Activated naive CD8-positive, alpha-beta T cell treated with anti-CD3 and anti-CD28 coated beads for 36 hours (primary cell): Measurements from ENCODE around the gene LVRN. TPM values are rescaled to one million over a fixed set of nuclear protein-coding genes. Genes with fewer than 3 reads are reported as not detected.
"Not testable (repeated sequence)": the region's sequence is repeated elsewhere in the genome, so short reads cannot be mapped to it uniquely, and the experiment has no call there.

Experiments used
- DNase-seq: peaks from one replicate; pipeline ENCODE4 v3.0.0; 2021
- H3K27ac Mint-ChIP-seq: one replicate; pipeline ENCODE4 v1.8.0; 2022; ENCODE audit warnings: mild to moderate bottlenecking, moderate library complexity, mixed read lengths
- H3K27me3 Mint-ChIP-seq: one replicate; pipeline ENCODE4 v1.8.0; 2022; ENCODE audit warnings: mild to moderate bottlenecking, mixed read lengths
- H3K36me3 Mint-ChIP-seq: one replicate; pipeline ENCODE4 v1.8.0; 2021; ENCODE audit warnings: mild to moderate bottlenecking, mixed read lengths
- H3K4me1 Mint-ChIP-seq: one replicate; pipeline ENCODE4 v1.8.0; 2021; ENCODE audit warnings: mixed read lengths
- H3K4me3 Mint-ChIP-seq: one replicate; pipeline ENCODE4 v1.8.0; 2022; ENCODE audit warnings: mild to moderate bottlenecking, moderate library complexity, mixed read lengths
- H3K9me3 Mint-ChIP-seq: one replicate; pipeline ENCODE4 v1.8.0; 2022; ENCODE audit warnings: mixed read lengths
- total RNA-seq, 2 experiments: library from RNA; stranded (reverse); gene quantifications; one replicate each; pipeline ENCODE4 v1.2.3, GENCODE V29; 2021

Gene LVRN, protein sequence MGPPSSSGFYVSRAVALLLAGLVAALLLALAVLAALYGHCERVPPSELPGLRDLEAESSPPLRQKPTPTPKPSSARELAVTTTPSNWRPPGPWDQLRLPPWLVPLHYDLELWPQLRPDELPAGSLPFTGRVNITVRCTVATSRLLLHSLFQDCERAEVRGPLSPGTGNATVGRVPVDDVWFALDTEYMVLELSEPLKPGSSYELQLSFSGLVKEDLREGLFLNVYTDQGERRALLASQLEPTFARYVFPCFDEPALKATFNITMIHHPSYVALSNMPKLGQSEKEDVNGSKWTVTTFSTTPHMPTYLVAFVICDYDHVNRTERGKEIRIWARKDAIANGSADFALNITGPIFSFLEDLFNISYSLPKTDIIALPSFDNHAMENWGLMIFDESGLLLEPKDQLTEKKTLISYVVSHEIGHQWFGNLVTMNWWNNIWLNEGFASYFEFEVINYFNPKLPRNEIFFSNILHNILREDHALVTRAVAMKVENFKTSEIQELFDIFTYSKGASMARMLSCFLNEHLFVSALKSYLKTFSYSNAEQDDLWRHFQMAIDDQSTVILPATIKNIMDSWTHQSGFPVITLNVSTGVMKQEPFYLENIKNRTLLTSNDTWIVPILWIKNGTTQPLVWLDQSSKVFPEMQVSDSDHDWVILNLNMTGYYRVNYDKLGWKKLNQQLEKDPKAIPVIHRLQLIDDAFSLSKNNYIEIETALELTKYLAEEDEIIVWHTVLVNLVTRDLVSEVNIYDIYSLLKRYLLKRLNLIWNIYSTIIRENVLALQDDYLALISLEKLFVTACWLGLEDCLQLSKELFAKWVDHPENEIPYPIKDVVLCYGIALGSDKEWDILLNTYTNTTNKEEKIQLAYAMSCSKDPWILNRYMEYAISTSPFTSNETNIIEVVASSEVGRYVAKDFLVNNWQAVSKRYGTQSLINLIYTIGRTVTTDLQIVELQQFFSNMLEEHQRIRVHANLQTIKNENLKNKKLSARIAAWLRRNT
- not detected for total RNA-seq

DNA sequence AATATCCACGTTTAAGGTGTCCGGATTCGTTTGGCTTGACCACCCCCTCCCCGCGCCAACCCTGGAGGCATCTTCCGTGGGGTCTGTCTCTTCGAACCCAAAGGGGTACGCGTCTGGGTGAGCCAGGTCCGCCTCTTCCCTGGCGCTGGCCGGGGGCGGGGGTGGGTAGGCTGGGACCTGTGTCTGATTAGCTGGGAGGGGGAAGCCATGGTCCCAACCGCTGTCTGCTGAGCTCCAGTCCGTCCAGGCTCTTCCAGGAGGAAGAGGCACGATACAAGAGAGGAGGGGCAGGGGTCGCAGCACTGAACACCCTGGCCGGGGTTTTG, at the start of gene LVRN:
LVRN (plus strand) TSS at position 237 of the 326 bp plus-strand sequence. CDS start 143 bp downstream, outside the sequence.
- Mint-ChIP-seq H3K4me3 (peak within 1 kb of the TSS; percentile 1), H3K9me3 (no peaks in the 10 kb centered on the region), H3K27ac (no peak within 1 kb of the TSS), H3K27me3 (peaks cover 69% of the 10 kb centered on the region), H3K4me1 (peaks cover 9% of the 10 kb centered on the region), H3K36me3 (peaks cover 2% of the 10 kb centered on the region)
- DNase-seq: no peak

DNA sequence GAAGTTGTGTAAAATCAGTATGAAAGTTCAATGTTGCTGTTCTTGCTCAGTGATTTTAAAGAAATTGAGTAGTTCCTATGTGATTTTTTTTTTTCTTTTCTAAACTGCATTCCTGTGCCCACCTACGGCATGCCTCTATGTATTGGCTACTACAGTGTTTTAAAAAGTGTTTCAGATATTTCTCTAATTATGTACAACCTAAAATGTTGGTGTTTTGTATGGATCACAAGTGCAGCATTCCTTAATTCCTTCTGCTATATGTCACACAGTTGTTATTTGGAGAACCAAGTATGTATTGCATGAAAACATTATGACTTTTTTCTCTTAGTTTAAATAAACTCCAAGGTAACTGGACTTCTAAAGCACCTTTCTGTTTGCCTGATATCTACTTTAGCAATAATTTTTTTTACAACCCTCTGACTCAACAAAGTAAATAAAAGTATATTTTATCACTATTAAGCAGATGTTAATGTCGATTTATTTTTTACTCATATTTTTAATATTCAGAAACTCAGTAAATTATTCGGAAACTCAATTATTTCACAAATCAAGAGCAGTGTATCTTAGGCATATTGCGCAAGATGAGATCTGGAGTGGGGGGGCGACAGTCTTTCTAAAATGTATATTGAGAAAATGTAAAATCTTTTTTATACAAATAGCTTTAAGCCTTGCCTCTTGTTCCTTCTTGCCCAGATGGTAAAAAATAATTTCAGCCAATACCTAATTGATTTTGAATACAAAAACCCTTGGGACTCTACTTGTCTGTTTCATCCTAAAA, 48.5 kb upstream of the LVRN start:
- H3K36me3 Mint-ChIP-seq, H3K27me3 Mint-ChIP-seq, DNase-seq, H3K9me3 Mint-ChIP-seq, H3K4me3 Mint-ChIP-seq, H3K27ac Mint-ChIP-seq, H3K4me1 Mint-ChIP-seq: not testable (repeated sequence)

DNA sequence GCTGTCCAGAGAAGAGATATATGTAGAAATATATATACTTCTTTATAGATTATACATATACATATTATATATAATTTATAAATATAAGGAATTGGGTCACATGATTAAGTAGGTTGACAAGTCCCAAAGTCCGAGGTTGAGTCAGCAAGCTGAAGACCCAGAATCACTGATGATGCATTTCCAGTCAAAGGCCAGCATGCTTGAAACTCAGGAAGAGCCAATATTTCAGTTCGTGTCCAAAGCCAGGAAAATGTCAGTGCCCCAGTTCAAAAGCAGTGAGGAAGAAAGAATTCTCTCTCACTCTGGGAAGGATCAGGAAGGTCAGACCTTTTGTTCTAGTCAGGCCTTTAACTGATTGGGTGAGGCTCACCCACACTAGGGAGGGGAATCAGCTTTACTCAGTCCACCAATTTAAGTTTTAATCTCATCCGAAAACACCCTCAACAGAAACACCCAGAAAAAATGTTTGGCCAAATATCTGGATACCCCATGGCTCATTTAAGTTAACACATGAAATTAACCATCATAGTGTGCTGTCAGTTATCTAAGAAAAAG, 42.0 kb upstream of the LVRN start:
- DNase-seq: no peak
- Mint-ChIP-seq H3K36me3 (peaks cover 3% of the 10 kb centered on the region), H3K27me3 (no peaks in the 10 kb centered on the region), H3K9me3 (no peaks in the 10 kb centered on the region), H3K4me1 (no peaks in the 10 kb centered on the region), H3K4me3 (no peak overlapping the region), H3K27ac (no peak overlapping the region)

DNA sequence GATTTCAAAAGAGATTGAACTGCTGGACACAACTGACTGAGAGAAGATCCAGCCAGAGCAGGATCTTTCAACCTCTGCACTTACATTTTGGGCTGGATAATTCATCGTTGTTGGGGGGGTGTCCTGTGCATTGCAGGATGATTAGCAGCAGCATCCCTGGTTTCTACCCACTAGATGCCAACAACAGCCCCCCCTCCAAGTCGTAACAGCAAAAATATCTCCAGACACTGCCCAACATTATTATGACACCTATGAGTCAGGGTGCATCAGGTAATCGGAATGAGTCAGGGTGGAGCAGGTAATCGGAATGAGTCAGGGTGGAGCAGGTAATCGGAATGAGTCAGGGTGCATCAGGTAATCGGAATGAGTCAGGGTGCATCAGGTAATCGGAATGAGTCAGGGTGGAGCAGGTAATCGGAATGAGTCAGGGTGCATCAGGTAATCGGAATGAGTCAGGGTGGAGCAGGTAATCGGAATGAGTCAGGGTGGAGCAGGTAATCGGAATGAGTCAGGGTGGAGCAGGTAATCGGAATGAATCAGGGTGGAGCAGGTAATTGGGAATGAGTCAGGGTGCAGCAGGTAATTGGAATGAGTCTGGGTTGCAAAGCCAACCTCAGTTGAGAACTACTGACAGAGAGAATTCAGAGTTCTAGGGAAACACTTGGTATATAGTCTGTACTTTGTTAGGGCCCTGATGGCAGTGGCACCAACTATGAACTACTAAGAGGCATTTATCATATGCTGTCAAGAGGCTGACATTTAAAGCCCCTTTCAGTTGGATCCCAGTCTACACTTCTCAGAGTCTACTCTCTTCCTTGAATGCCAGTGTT, 33.5 kb upstream of the LVRN start:
- not testable (repeated sequence) for H3K9me3 Mint-ChIP-seq, H3K27me3 Mint-ChIP-seq, H3K4me3 Mint-ChIP-seq, DNase-seq, H3K4me1 Mint-ChIP-seq, H3K36me3 Mint-ChIP-seq, H3K27ac Mint-ChIP-seq

DNA sequence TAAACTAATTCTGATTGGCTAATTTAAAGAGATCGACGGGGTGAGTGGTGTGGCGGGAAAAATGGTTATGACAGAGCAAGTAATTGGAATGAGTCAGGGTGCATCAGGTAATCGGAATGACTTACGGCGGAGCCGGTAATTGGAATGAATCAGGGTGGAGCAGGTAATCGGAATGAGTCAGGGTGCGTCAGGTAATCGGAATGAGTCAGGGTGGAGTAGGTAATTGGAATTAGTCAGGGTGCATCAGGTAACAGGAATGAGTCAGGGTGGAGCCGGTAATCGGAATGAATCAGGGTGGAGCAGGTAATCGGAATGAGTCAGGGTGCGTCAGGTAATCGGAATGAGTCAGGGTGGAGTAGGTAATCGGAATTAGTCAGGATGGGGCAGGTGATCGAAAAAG, 32.1 kb upstream of the LVRN start:
- H3K9me3 Mint-ChIP-seq, H3K27ac Mint-ChIP-seq, DNase-seq, H3K36me3 Mint-ChIP-seq, H3K27me3 Mint-ChIP-seq, H3K4me3 Mint-ChIP-seq, H3K4me1 Mint-ChIP-seq: not testable (repeated sequence)

DNA sequence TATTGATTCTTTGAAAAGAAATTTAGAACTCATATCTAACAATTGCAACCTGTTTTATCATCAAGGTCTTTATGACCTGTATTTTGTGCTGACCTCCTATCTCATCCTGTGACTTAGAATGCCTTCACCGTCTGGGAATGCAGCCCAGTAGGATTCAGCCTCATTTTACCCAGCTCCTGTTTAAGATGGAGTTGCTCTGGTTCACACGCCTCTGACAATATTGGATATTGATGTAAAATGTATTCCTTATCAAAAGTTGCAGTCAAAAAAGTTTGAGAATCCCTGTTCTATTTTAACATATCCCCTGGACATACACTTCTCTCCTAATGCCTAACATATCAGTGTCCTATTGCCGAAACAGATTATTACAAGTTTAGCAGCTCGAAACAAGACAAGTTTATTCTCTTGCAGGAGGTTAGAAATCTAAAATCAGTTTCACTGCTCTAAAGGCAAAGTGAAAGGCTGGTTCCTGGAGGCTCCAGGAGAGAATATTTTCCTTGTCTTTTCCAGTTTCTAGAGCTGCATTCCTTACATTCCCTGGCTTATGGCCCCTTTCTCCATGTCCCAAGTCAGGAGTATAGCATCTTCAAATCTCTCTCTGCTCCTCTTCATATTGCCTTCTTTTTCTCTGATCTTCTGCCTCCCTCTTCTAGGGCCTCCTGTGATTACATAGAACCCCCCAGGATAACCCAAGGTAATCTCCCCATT, 31.5 kb upstream of the LVRN start:
- H3K36me3 Mint-ChIP-seq: no peaks in the 10 kb centered on the region
- no peaks in the 10 kb centered on the region for H3K27me3 Mint-ChIP-seq
- no peak overlapping the region for H3K4me3 Mint-ChIP-seq
- no peak for DNase-seq
- H3K4me1 Mint-ChIP-seq: no peaks in the 10 kb centered on the region
- H3K27ac Mint-ChIP-seq: no peak overlapping the region
- H3K9me3 Mint-ChIP-seq: no peaks in the 10 kb centered on the region

DNA sequence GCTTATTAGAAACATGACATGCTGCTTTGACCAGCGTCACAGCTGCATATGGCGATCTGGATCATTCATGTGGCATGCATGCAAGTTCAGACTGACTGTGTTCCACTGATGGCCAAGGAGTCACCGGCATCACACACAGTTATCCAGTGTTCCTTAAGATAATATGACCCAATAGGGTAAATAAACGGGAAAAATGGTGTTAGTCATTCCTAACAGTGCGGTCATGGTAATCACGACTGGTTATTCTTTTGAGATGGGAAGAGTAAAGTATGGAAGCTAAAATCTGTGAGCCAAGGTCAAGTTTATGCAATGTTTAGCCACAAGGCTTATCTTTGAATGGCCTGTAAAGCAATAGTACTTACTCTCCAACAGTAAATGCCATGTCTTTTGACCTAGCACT, 29.3 kb upstream of the LVRN start:
- DNase-seq: no peak
- H3K27ac Mint-ChIP-seq: no peak overlapping the region
- H3K4me1 Mint-ChIP-seq: no peaks in the 10 kb centered on the region
- H3K9me3 Mint-ChIP-seq: no peaks in the 10 kb centered on the region
- H3K4me3 Mint-ChIP-seq: no peak overlapping the region
- no peaks in the 10 kb centered on the region for H3K27me3 Mint-ChIP-seq
- no peaks in the 10 kb centered on the region for H3K36me3 Mint-ChIP-seq

DNA sequence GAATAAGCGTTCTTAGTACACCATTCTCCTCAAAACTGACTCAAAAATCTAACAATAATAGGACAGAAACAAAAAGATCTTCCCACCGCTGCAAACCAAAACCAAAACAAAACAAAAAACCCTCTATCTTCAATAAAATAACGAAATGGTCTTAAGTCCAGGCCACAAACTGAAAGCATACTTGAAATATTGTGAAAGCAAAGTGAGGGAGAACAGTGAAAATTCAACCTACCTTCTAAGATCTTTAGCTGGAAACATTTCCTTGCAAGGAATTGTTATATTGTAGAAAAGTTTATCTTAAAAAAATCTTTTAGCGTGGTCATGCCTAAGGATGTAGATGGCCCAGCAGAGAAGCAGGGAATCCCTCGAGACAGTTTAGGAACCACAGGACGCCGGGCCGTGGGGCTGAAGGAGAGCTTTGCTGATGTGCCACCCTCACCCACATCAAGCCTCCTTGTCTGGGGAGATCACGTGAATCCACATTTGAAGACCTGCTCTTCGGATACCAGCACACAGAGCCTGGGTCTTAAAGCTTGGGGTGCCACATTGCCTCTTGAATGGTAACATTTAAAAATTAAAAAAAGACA, 27.8 kb upstream of the LVRN start:
- no peak for DNase-seq
- no peaks in the 10 kb centered on the region for H3K36me3 Mint-ChIP-seq
- no peaks in the 10 kb centered on the region for H3K27me3 Mint-ChIP-seq
- H3K4me3 Mint-ChIP-seq: no peak overlapping the region
- no peaks in the 10 kb centered on the region for H3K4me1 Mint-ChIP-seq
- H3K9me3 Mint-ChIP-seq: no peaks in the 10 kb centered on the region
- no peak overlapping the region for H3K27ac Mint-ChIP-seq

DNA sequence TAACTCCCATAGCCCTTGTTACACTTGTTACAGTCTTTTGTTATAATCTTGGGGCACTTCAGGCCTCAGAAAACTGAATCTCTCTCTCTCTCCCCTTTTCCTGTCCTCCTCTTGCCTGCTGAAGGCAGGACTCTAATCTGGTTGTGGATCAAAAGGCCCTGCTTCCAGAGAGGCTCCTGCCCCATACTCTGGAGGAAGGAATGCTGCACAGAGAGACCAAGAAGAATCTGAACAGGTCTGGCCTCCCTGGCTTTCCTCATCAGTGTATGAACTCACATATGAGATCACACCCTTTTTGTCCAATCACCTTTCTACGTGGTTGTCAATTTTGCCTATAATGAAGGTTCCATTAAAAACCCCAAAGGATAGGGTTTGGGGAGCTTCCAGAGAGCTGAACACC, 26.2 kb upstream of the LVRN start:
- Mint-ChIP-seq H3K9me3 (no peaks in the 10 kb centered on the region), H3K4me1 (no peaks in the 10 kb centered on the region), H3K27me3 (peaks cover 1% of the 10 kb centered on the region), H3K36me3 (no peaks in the 10 kb centered on the region), H3K4me3 (no peak overlapping the region), H3K27ac (no peak overlapping the region)
- DNase-seq: no peak

DNA sequence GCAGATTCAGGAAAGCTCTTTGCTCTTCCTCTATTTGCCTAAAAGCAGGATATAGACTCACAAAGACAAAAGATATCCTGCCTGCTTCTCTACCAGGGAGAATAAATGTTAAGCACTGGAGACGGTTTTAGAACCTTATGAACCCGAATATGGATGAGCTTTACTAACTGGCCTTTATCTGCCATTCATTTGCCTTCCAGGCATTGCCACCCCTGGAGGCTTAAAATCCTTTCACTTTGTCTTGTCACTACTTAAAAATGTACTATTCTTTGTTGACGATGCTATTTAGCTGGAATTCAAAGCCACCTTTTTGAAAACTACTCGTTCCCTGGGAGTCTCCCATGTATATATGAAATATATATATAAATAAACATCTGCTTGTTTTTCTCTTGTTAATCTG, 23.2 kb upstream of the LVRN start:
- H3K27me3 Mint-ChIP-seq: peaks cover 5% of the 10 kb centered on the region
- H3K4me3 Mint-ChIP-seq: no peak overlapping the region

DNA sequence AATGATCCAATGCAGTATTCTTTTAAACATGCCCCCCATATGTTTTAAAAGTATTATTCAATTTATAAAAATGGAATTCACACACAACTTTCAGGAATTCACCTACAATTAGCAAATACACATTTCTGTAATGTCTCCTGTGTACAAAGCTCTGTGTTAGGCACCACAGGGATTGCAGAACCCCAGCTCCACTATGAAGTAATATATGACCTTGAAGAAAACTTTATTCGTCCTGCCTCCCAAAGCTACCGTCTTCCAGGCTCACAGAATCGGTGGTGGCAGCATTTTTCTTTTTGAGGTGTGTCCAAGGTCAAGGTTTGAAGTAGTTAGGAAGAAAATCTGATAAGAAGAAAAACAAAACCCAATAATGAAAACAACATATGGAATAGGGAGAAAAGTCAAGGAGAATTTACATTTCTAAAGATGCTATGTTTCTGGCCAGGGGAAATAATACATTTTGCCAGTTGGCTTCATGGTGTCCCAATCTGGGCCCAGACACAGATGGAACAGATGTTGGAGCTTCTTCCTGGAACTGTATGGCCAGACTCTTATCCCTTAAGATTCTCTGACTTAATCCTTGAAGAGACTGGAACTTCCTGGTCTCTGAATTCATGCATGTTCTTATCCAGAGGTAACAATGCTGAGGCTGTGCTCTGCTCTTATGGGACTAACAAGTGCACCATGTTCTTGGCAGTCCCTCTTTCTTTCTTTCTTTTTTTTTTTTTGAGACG, 22.0 kb upstream of the LVRN start:
- no peak for DNase-seq
- no peaks in the 10 kb centered on the region for H3K36me3 Mint-ChIP-seq
- H3K4me1 Mint-ChIP-seq: no peaks in the 10 kb centered on the region
- no peak overlapping the region for H3K4me3 Mint-ChIP-seq
- peaks cover 2% of the 10 kb centered on the region for H3K9me3 Mint-ChIP-seq
- peaks cover 5% of the 10 kb centered on the region for H3K27me3 Mint-ChIP-seq
- no peak overlapping the region for H3K27ac Mint-ChIP-seq

More for the DNA sequence above, 23.2 kb upstream of the LVRN start:
- Mint-ChIP-seq H3K27ac (no peak overlapping the region), H3K9me3 (peaks cover 2% of the 10 kb centered on the region), H3K36me3 (no peaks in the 10 kb centered on the region), H3K4me1 (no peaks in the 10 kb centered on the region)
- no peak for DNase-seq

DNA sequence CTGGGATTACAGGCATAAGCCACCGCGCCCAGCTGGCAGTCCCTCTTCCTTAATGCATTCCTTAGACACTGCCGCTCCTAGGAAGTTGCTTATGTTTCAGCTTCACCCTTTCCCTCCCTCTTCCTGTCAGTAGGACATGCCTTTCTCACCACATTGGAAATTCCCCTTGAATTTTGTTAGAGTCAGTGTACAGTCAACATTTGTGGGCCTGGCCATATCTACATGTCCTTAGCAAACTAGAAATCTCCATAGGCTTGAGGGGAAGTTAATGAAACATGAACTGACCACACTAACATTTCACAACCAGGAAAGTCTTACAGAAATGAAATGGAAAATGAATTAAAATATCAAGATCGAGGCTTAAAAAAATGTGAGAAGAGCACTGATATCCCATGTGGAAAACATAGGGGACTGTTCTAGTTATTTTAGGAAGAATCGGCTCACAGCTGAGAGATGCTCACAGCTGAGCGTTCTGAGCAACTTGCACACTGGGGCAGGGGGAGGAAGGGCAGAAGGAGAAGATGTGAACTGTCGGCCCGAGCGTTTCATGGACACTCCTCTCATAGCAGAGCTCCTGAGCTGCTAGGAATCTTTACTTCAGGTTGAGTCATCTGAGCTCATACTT, 21.1 kb upstream of the LVRN start:
- no peak overlapping the region for H3K27ac Mint-ChIP-seq
- H3K4me1 Mint-ChIP-seq: no peaks in the 10 kb centered on the region

More for the DNA sequence above, 21.1 kb upstream of the LVRN start:
- no peak overlapping the region for H3K4me3 Mint-ChIP-seq
- DNase-seq: no peak
- H3K9me3 Mint-ChIP-seq: peaks cover 2% of the 10 kb centered on the region
- H3K27me3 Mint-ChIP-seq: peaks cover 5% of the 10 kb centered on the region
- no peaks in the 10 kb centered on the region for H3K36me3 Mint-ChIP-seq
